Calu3 (cell line): Measurements from ENCODE around the gene CES5A. TPM values are rescaled to one million over a fixed set of nuclear protein-coding genes. Genes with fewer than 3 reads are reported as not detected.
"Not testable (repeated sequence)": the region's sequence is repeated elsewhere in the genome, so short reads cannot be mapped to it uniquely, and the experiment has no call there.

Experiments used
- BruUV-seq: library from RNA; stranded (reverse); fragments of 400-500 nt; replicated peaks from 2 replicates; lab custom pipeline; 2021; lab: Mats Ljungman, UMichigan
- CTCF ChIA-PET: fragments of 300-600 bp; sonication (Branson Sonifier 250); formaldehyde crosslinking; loops from one replicate; lab custom pipeline; 2022; ENCODE audit warnings: antibody characterized with exemption; lab: Charles Lee
- DNase-seq: peaks from one replicate; pipeline ENCODE4 v3.0.0; 2022
- H3K27ac Mint-ChIP-seq: one replicate; pipeline ENCODE4 v1.8.0; 2022; ENCODE audit warnings: mixed read lengths; ENCODE audit not compliant: unreplicated experiment
- H3K27me3 Mint-ChIP-seq: one replicate; pipeline ENCODE4 v1.8.0; 2022; ENCODE audit warnings: mixed read lengths; ENCODE audit not compliant: unreplicated experiment
- H3K36me3 Mint-ChIP-seq: one replicate; pipeline ENCODE4 v1.8.0; 2022; ENCODE audit warnings: mild to moderate bottlenecking, moderate library complexity, mixed read lengths; ENCODE audit not compliant: insufficient read depth, unreplicated experiment
- H3K4me1 Mint-ChIP-seq: one replicate; pipeline ENCODE4 v1.8.0; 2022; ENCODE audit warnings: mild to moderate bottlenecking, low read depth, mixed read lengths; ENCODE audit not compliant: unreplicated experiment
- H3K4me3 Mint-ChIP-seq: one replicate; pipeline ENCODE4 v1.8.0; 2022; ENCODE audit warnings: mild to moderate bottlenecking, low read depth, moderate library complexity, mixed read lengths; ENCODE audit not compliant: unreplicated experiment
- H3K9me3 Mint-ChIP-seq: one replicate; pipeline ENCODE4 v1.8.0; 2022; ENCODE audit warnings: low read depth, mixed read lengths; ENCODE audit not compliant: unreplicated experiment
- CTCF ChIP-seq: fragments of 200-600 bp; IDR thresholded peaks from one replicate; pipeline ENCODE4 v1.8.0; 2022; ENCODE audit warnings: antibody characterized with exemption; ENCODE audit not compliant: unreplicated experiment
- intact Hi-C: fragments of 100-400 bp; cut with micrococcal nuclease; formaldehyde crosslinking; loops from one replicate; pipeline ENCODE4 v1.10.0; 2022; ENCODE audit not compliant: unreplicated experiment
- total RNA-seq: library from RNA; stranded (reverse); gene quantifications from 2 replicates; pipeline ENCODE4 v1.2.3, GENCODE V29; 2022

CES5A gene
- total RNA-seq, 1 experiment from 2014 or later: not detected

GRCh38 chr16:55835581-55835980 is 39.6 kb downstream of the CES5A start:
- Mint-ChIP-seq H3K4me1 (no peaks in the 10 kb centered on the region), H3K4me3 (no peak overlapping the region), H3K27me3 (peaks cover 63% of the 10 kb centered on the region), H3K36me3 (no peaks in the 10 kb centered on the region), H3K9me3 (no peaks in the 10 kb centered on the region), H3K27ac (no peak overlapping the region)
- no peak for TF ChIP-seq CTCF
- intact Hi-C loops: no loop called here
- DNase-seq: no peak
- CTCF ChIA-PET: no interaction called here
- no TSS peak for BruUV-seq

DNA sequence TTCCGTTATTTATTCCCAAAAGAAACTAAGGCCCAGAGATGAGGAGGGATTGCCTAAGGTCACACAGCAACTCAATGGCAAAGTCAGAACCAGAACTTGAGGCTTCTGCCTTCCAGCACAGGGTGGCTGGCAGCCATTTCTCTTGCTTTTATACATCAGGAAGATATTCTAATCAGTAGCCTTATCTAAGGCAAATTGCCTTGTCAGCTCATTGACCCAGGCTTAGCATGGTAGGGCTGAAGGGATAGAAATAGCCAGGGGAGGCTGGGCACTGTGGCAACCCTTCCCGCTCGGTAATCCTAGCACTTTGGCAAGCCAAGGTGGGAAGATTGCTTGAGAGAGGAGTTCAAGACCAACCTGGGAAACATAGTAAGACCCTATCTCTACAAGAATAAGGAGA is 40.0 kb downstream of the CES5A start:
- H3K9me3 Mint-ChIP-seq, H3K27ac Mint-ChIP-seq, BruUV-seq, intact Hi-C loops, H3K36me3 Mint-ChIP-seq, H3K4me3 Mint-ChIP-seq, CTCF ChIA-PET, DNase-seq, H3K4me1 Mint-ChIP-seq: not testable (repeated sequence)
- peaks cover 63% of the 10 kb centered on the region for H3K27me3 Mint-ChIP-seq

- no peak overlapping the region for H3K27ac Mint-ChIP-seq
- no peaks in the 10 kb centered on the region for H3K9me3 Mint-ChIP-seq
- no TSS peak for BruUV-seq
- TF ChIP-seq CTCF: no peak
- peaks cover 64% of the 10 kb centered on the region for H3K27me3 Mint-ChIP-seq
- no peak overlapping the region for H3K4me3 Mint-ChIP-seq
- CTCF ChIA-PET: no interaction called here
- no peaks in the 10 kb centered on the region for H3K4me1 Mint-ChIP-seq
- intact Hi-C loops: no loop called here
- H3K36me3 Mint-ChIP-seq: no peaks in the 10 kb centered on the region
- no peak for DNase-seq
These were observed 41.1 kb downstream of the CES5A start for GRCh38 chr16:55834049-55834448.

DNA sequence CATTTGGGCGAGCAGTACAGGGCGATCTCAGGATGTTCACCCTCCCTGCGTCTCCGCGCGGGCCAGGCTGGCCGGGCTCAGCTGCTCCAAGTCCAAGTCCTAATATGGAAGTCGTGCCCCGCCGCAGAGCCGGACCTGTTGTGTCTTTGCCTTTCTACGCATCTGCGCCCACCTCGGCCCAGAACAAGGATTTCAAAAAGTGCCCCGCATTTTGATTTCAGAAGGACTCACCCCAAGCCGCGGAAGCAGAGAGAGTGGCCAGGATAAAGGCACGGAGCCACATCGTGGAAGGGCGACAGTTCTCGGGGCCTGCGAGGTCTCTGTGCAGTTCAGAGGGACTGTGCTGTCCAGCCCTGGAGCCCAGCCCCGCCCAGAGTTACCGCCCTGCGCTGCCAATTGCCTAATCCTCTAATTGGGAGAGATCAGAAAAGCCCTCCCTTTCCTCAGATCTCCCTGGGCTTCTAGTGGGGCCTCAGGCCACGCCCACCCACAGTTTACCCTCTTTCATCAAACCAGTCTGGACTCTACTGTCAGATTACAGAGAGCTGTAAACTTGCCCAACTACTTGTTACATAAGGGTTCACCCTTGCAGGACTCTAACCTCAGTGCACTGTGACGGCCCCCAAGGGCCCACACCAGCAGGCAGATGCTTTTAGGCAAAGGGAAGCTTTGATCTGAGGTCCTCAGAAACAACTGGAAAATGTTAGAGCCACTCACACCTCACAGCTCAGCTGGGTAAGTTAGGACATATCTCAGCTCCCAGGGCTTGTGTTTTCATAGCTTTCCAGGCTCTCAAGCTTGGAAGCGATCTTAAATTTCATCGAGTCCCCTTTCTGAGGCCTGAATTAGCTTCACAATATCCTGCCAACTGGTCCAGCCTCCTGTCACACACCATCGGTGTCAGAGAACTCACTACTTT is 42.1 kb downstream of the CES5A start, which contains the start of gene CES1:
TSS of gene CES1 (minus strand) at position 324 of the 919 bp plus-strand sequence. CDS start at position 283, 41 bp downstream.
- Mint-ChIP-seq H3K4me1 (no peaks in the 10 kb centered on the region), H3K27me3 (peaks cover 74% of the 10 kb centered on the region), H3K27ac (no peak within 1 kb of the TSS), H3K4me3 (no peak within 1 kb of the TSS), H3K36me3 (no peaks in the 10 kb centered on the region), H3K9me3 (no peaks in the 10 kb centered on the region)
- BruUV-seq: no TSS peak
- no peak for DNase-seq
- TF ChIP-seq CTCF: no peak
- CTCF ChIA-PET: interaction anchor here (0.6 kb wide), 2 partner anchors 187 to 247 kb away, joined by 3 to 14 read pairs; no protein-coding TSS in a partner anchor
- intact Hi-C loops: no loop called here

GRCh38 chr16:55832425-55832772 is 42.8 kb downstream of the CES5A start:
- Mint-ChIP-seq H3K4me1 (no peaks in the 10 kb centered on the region), H3K36me3 (no peaks in the 10 kb centered on the region), H3K27me3 (peaks cover 78% of the 10 kb centered on the region), H3K27ac (no peak overlapping the region), H3K4me3 (no peak overlapping the region), H3K9me3 (no peaks in the 10 kb centered on the region)
- intact Hi-C loops: no loop called here
- CTCF ChIA-PET: interaction anchor here (0.6 kb wide), 2 partner anchors 186 to 248 kb away, joined by 3 to 14 read pairs; no protein-coding TSS in a partner anchor
- no peak for TF ChIP-seq CTCF
- no peak for DNase-seq
- no TSS peak for BruUV-seq
